Glutamatergic neuron (in vitro differentiated cells): Measurements from ENCODE around the gene ABHD16B. TPM values are rescaled to one million over a fixed set of nuclear protein-coding genes. Genes with fewer than 3 reads are reported as not detected.

Experiments
- DNase-seq: peaks from one replicate; pipeline ENCODE4 v3.0.0; 2022
- H3K27ac Mint-ChIP-seq: one replicate; pipeline ENCODE4 v1.8.0; 2020; ENCODE audit warnings: mild to moderate bottlenecking, mixed read lengths, inconsistent platforms; ENCODE audit not compliant: unreplicated experiment
- H3K27me3 Mint-ChIP-seq: one replicate; pipeline ENCODE4 v1.8.0; 2020; ENCODE audit warnings: mild to moderate bottlenecking, moderate library complexity, mixed read lengths, inconsistent platforms; ENCODE audit not compliant: unreplicated experiment
- H3K36me3 Mint-ChIP-seq: one replicate; pipeline ENCODE4 v1.8.0; 2020; ENCODE audit warnings: mild to moderate bottlenecking, mixed read lengths, inconsistent platforms; ENCODE audit not compliant: unreplicated experiment
- H3K4me1 Mint-ChIP-seq: one replicate; pipeline ENCODE4 v1.8.0; 2020; ENCODE audit warnings: mild to moderate bottlenecking, low read depth, mixed read lengths, inconsistent platforms; ENCODE audit not compliant: unreplicated experiment
- H3K4me3 Mint-ChIP-seq: one replicate; pipeline ENCODE4 v1.8.0; 2020; ENCODE audit warnings: mild to moderate bottlenecking, mixed read lengths, inconsistent platforms; ENCODE audit not compliant: unreplicated experiment
- H3K9me3 Mint-ChIP-seq: one replicate; pipeline ENCODE4 v1.8.0; 2020; ENCODE audit warnings: mild to moderate bottlenecking, moderate library complexity, mixed read lengths, inconsistent platforms; ENCODE audit not compliant: unreplicated experiment
- CTCF ChIP-seq: fragments of 200-600 bp; sonication (generic); IDR thresholded peaks from one replicate; pipeline ENCODE4 v1.5.0; 2021; ENCODE audit not compliant: partially characterized antibody, unreplicated experiment
- long read RNA-seq: library from polyadenylated mRNA; unstranded; transcript quantifications from one replicate; pipeline ENCODE4 v2.0.0, GENCODE V29; 2020; ENCODE audit not compliant: unreplicated experiment
- total RNA-seq: library from RNA; stranded (reverse); fragmentation: NEBNext Ultra II Directional; extraction: Animal tissue kit (Norgen Biotek cat#: 25700); gene quantifications from one replicate; pipeline ENCODE4 v1.2.1, GENCODE V29; 2021; ENCODE audit not compliant: unreplicated experiment

The ABHD16B gene
- total RNA-seq, result not detected
- long read RNA-seq, result 0 reads

- Mint-ChIP-seq H3K27me3 (peaks cover 4% of the 10 kb centered on the region), H3K4me3 (no peak within 1 kb of the TSS), H3K4me1 (peaks cover 14% of the 10 kb centered on the region), H3K27ac (no peak within 1 kb of the TSS), H3K36me3 (no peaks in the 10 kb centered on the region), H3K9me3 (peaks cover 3% of the 10 kb centered on the region)
- no peak for TF ChIP-seq CTCF
- DNase-seq, result no peak
Observed at GRCh38 chr20:63861365-63861934, at the start of gene ABHD16B. Gene ABHD16B (plus strand): TSS chr20:63861498. CDS start chr20:63861541, 43 bp downstream.

- Mint-ChIP-seq H3K36me3 (no peaks in the 10 kb centered on the region), H3K9me3 (peaks cover 17% of the 10 kb centered on the region), H3K27ac (peak overlapping the region; percentile 72), H3K4me1 (peaks cover 38% of the 10 kb centered on the region), H3K27me3 (peaks cover 18% of the 10 kb centered on the region), H3K4me3 (peak overlapping the region; percentile 42)
- no peak for TF ChIP-seq CTCF
- no peak for DNase-seq
Observed at GRCh38 chr20:63814891-63815614, 46.2 kb upstream of the ABHD16B start.

- Mint-ChIP-seq H3K4me1 (peaks cover 32% of the 10 kb centered on the region), H3K4me3 (peak overlapping the region; percentile 42), H3K9me3 (peaks cover 17% of the 10 kb centered on the region), H3K27ac (peak overlapping the region; percentile 72), H3K27me3 (peaks cover 15% of the 10 kb centered on the region), H3K36me3 (no peaks in the 10 kb centered on the region)
- DNase-seq, result no peak
- no peak for TF ChIP-seq CTCF
Observed at GRCh38 chr20:63815615-63816253, 45.6 kb upstream of the ABHD16B start.

- Mint-ChIP-seq H3K27ac (peak overlapping the region; percentile 14), H3K27me3 (peaks cover 9% of the 10 kb centered on the region)
Observed at GRCh38 chr20:63819224-63819921, 41.9 kb upstream of the ABHD16B start.

More at GRCh38 chr20:63819224-63819921, 41.9 kb upstream of the ABHD16B start:
- peaks cover 39% of the 10 kb centered on the region for H3K4me1 Mint-ChIP-seq
- peaks cover 16% of the 10 kb centered on the region for H3K9me3 Mint-ChIP-seq
- H3K4me3 Mint-ChIP-seq, result peak overlapping the region; percentile 6
- no peak for DNase-seq
- no peaks in the 10 kb centered on the region for H3K36me3 Mint-ChIP-seq
- no peak for TF ChIP-seq CTCF
